ENCODE measurements around the gene IBSP.

- TF ChIP-seq HDAC2 (IDR thresholded peaks at IDR 0.05), result no peak
- no peak for TF ChIP-seq ZSCAN29 (IDR thresholded peaks at IDR 0.05)
- TF ChIP-seq, protein P1, sequence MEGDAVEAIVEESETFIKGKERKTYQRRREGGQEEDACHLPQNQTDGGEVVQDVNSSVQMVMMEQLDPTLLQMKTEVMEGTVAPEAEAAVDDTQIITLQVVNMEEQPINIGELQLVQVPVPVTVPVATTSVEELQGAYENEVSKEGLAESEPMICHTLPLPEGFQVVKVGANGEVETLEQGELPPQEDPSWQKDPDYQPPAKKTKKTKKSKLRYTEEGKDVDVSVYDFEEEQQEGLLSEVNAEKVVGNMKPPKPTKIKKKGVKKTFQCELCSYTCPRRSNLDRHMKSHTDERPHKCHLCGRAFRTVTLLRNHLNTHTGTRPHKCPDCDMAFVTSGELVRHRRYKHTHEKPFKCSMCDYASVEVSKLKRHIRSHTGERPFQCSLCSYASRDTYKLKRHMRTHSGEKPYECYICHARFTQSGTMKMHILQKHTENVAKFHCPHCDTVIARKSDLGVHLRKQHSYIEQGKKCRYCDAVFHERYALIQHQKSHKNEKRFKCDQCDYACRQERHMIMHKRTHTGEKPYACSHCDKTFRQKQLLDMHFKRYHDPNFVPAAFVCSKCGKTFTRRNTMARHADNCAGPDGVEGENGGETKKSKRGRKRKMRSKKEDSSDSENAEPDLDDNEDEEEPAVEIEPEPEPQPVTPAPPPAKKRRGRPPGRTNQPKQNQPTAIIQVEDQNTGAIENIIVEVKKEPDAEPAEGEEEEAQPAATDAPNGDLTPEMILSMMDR (IDR thresholded peaks at IDR 0.05 in 2 of 3, conservative IDR thresholded peaks at IDR 0.05 in 1 of 3; ENCODE audit: insufficient read depth in 2 of 3, low read depth in 1 of 3, low read length in 3 of 3), result no peak
These were observed 44.6 kb downstream of the IBSP start for GRCh38 chr4:87843936-87844335.
